ENCODE data around the gene ARF4. TPM values are rescaled to one million over a fixed set of nuclear protein-coding genes. Genes with fewer than 3 reads are reported as not detected.

ARF4 gene
- total RNA-seq, 1 experiment from 2014 or later, result 182 TPM

DNA sequence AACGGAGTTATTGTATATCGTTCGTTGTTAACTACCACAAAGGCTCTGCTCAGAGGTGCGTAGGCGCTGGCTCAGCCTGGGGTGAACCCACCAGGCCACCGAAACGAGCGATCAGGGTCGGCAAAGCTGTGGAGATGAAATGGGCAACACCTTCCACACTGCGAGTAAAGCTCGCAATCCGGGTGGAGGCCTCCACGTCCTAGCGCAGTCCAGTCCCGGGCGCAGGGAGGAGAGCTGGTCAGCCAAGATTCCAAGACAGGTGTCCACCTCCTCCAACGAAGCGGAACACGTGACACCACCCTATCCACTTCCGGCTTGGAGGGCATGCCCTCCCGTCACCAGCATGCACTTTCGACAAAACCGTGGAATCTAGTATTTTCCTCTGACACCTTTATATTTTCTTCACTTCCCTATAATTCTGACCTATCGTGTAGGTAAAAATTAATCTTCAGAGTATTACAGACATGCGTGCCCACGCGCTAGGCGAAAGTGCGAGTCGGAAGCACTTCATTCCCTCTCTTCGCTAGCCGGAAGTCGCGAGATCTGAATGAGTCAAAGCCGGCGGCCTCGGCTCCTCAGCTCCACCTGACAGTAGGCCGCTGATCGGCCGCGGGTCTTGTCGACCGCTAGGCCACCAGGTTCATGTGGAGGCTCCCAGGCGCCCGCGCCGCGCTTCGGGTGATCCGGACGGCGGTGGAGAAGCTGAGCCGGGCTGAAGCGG is 41.2 kb downstream of the ARF4 start, which contains the start of gene PDE12:
PDE12 (plus strand) TSS at position 537 of the 721 bp plus-strand sequence; CDS start at position 643, 106 bp downstream.
- Histone ChIP-seq H2AFZ (peak within 1 kb of the TSS; percentile 90), H3K4me1 (replicated peaks; ENCODE audit: insufficient read depth) (peaks cover 12% of the 10 kb centered on the region; the same call in 1 of the 2 replicates), H4K20me1 (ENCODE audit: insufficient read depth) (no peaks in the 10 kb centered on the region), H3K4me2 (peak within 1 kb of the TSS; percentile 91), H3K4me3 (peak within 1 kb of the TSS; percentile 74), H3K79me2 (ENCODE audit: low read depth) (peaks cover 47% of the 10 kb centered on the region), H3K9me2 (ENCODE audit: insufficient read depth) (no peaks in the 10 kb centered on the region), H3K27me3 (ENCODE audit: insufficient read depth, low read depth) (no peaks in the 10 kb centered on the region), H3F3A (ENCODE audit: insufficient read depth, low read depth) (no peaks in the 10 kb centered on the region), H3K27ac (peak within 1 kb of the TSS; percentile 92), H3K9me3 (ENCODE audit: insufficient read depth, low read depth) (no peaks in the 10 kb centered on the region), H3K36me3 (ENCODE audit: low read depth) (peaks cover 9% of the 10 kb centered on the region)
- ChIA-PET POLR2A (ENCODE audit: unreplicated experiment) (interaction anchor here (0.6 to 1.0 kb wide), 3 partner anchors 12 to 372 kb away, joined by 3 to 8 read pairs (median 4); partner anchors contain the start of genes ARF4 and DNAH12), CTCF (interaction anchor here (0.5 to 1.5 kb wide), 4 partner anchors 158 to 750 kb away, joined by 3 to 9 read pairs (median 5); partner anchors contain the start of genes HTD2 and RPP14)
- TF ChIP-seq EZH2 (IDR thresholded peaks at IDR 0.05; ENCODE audit: low read depth), result no peak
- TF ChIP-seq, protein P1, sequence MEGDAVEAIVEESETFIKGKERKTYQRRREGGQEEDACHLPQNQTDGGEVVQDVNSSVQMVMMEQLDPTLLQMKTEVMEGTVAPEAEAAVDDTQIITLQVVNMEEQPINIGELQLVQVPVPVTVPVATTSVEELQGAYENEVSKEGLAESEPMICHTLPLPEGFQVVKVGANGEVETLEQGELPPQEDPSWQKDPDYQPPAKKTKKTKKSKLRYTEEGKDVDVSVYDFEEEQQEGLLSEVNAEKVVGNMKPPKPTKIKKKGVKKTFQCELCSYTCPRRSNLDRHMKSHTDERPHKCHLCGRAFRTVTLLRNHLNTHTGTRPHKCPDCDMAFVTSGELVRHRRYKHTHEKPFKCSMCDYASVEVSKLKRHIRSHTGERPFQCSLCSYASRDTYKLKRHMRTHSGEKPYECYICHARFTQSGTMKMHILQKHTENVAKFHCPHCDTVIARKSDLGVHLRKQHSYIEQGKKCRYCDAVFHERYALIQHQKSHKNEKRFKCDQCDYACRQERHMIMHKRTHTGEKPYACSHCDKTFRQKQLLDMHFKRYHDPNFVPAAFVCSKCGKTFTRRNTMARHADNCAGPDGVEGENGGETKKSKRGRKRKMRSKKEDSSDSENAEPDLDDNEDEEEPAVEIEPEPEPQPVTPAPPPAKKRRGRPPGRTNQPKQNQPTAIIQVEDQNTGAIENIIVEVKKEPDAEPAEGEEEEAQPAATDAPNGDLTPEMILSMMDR (conservative IDR thresholded peaks at IDR 0.05), result no peak
- peak; percentile 82 to 86 for DNase-seq
- intact Hi-C loops (cut with micrococcal nuclease; ENCODE audit: unreplicated experiment), result loop anchor here (1.0 to 5.0 kb wide), 4 partner anchors 41 to 854 kb away; partner anchors contain the start of gene ARF4
- BruUV-seq (replicated peaks), result no TSS peak

DNA sequence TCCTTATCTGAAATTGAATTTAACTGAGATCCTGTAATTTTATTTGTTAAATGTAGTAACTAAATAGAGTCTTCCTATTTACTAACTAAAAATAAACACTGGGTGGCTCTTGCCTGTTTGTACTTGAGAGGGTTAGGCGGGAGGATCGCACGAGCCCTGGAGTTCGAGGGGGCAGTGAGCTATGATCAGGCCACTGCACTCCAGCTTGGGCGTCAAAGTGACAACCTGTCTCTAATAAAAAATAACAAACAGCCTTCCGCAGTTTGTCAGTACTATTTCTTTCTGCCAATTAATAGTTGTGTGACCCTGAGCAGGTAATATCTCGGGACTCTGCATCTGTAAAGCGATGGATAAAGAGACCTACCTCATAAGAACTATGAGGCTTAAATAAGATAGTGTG is 41.8 kb downstream of the ARF4 start:
- ChIA-PET CTCF (interaction anchor here (1.0 kb wide), 1 partner anchor 751 kb away, joined by 3 read pairs; the partner anchor contains the start of genes HTD2 and RPP14), POLR2A (ENCODE audit: unreplicated experiment) (interaction anchor here (0.9 to 1.0 kb wide), 2 partner anchors 11 to 42 kb away, joined by 3 to 8 read pairs; partner anchors contain the start of genes ARF4 and DNAH12)
- Histone ChIP-seq H4K20me1 (ENCODE audit: insufficient read depth) (no peaks in the 10 kb centered on the region), H3K36me3 (ENCODE audit: low read depth) (peaks cover 9% of the 10 kb centered on the region), H3K79me2 (ENCODE audit: low read depth) (peaks cover 41% of the 10 kb centered on the region), H3K4me1 (replicated peaks; ENCODE audit: insufficient read depth) (peaks cover 12% of the 10 kb centered on the region; the same call in 1 of the 2 replicates), H3K9me2 (ENCODE audit: insufficient read depth) (no peaks in the 10 kb centered on the region), H3K27ac (peak overlapping the region; percentile 92), H3K4me3 (peak overlapping the region; percentile 74), H3K27me3 (ENCODE audit: insufficient read depth, low read depth) (no peaks in the 10 kb centered on the region), H2AFZ (peak overlapping the region; percentile 90), H3F3A (ENCODE audit: insufficient read depth, low read depth) (no peaks in the 10 kb centered on the region), H3K4me2 (peak overlapping the region; percentile 91), H3K9me3 (ENCODE audit: insufficient read depth, low read depth) (no peaks in the 10 kb centered on the region)
- TSS peak; percentile 89 for BruUV-seq (replicated peaks)
- TF ChIP-seq EZH2 (IDR thresholded peaks at IDR 0.05; ENCODE audit: low read depth), result no peak
- intact Hi-C loops (cut with micrococcal nuclease; ENCODE audit: unreplicated experiment), result loop anchor here (5.0 kb wide), 2 partner anchors 123 to 853 kb away; no protein-coding TSS in a partner anchor
- no peak for DNase-seq

DNA sequence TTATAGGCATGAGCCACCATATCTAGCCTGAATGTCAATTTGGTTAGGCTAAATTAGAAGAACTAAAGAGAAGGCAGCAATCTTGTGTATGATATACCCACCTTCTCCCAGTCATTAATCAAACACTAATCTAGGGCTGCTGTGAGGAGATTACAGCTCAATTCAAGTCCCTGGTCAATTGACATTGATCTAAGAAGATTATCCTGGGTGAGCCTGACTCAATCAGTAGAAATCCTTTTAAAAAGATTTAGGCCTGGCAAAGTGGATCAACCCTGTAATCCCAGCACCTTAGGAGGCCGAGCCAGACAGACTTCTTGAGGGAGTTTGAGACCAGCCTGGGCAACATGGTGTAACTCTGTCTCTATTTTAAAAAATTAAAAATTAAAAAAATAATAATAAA is 50.5 kb downstream of the ARF4 start:
- no peak overlapping the region for H3K4me3 ChIP-seq
- CTCF ChIA-PET, result no interaction called here
- no peak for TF ChIP-seq EZH2 (IDR thresholded peaks at IDR 0.05; ENCODE audit: low read depth)
- TF ChIP-seq, protein P1 (conservative IDR thresholded peaks at IDR 0.05), result no peak
- intact Hi-C loops (cut with micrococcal nuclease; ENCODE audit: unreplicated experiment), result no loop called here
- no TSS peak for BruUV-seq (replicated peaks)
- no peak for DNase-seq
- H3K9me2 ChIP-seq (ENCODE audit: insufficient read depth), result no peaks in the 10 kb centered on the region
- H3K4me2 ChIP-seq, result no peak overlapping the region
- no peaks in the 10 kb centered on the region for H3K9me3 ChIP-seq (ENCODE audit: insufficient read depth, low read depth)
- H4K20me1 ChIP-seq (ENCODE audit: insufficient read depth), result no peaks in the 10 kb centered on the region
- H3K36me3 ChIP-seq (ENCODE audit: low read depth), result no peaks in the 10 kb centered on the region
- POLR2A ChIA-PET (ENCODE audit: unreplicated experiment), result no interaction called here
- H3K79me2 ChIP-seq (ENCODE audit: low read depth), result no peaks in the 10 kb centered on the region
- no peaks in the 10 kb centered on the region for H3K27me3 ChIP-seq (ENCODE audit: insufficient read depth, low read depth)
- no peak overlapping the region for H3K27ac ChIP-seq
- no peak overlapping the region for H2AFZ ChIP-seq
- H3K4me1 ChIP-seq (replicated peaks; ENCODE audit: insufficient read depth), result peaks cover 14% of the 10 kb centered on the region
- peaks cover 16% of the 10 kb centered on the region; the same call in 1 of the 2 replicates for H3F3A ChIP-seq (ENCODE audit: insufficient read depth, low read depth)
